Activated CD4-positive, alpha-beta T cell treated with anti-CD3 and anti-CD28 coated beads for 4 hours (primary cell): ENCODE results near the gene KRTDAP.

Experiments
- DNase-seq, 2 donors: peaks; one replicate each; pipeline ENCODE4 v3.0.0-alpha.2; 2020

KRTDAP gene

GRCh38 chr19:35449359-35450043 is 40.8 kb downstream of the KRTDAP start:
- no peak for DNase-seq

DNA sequence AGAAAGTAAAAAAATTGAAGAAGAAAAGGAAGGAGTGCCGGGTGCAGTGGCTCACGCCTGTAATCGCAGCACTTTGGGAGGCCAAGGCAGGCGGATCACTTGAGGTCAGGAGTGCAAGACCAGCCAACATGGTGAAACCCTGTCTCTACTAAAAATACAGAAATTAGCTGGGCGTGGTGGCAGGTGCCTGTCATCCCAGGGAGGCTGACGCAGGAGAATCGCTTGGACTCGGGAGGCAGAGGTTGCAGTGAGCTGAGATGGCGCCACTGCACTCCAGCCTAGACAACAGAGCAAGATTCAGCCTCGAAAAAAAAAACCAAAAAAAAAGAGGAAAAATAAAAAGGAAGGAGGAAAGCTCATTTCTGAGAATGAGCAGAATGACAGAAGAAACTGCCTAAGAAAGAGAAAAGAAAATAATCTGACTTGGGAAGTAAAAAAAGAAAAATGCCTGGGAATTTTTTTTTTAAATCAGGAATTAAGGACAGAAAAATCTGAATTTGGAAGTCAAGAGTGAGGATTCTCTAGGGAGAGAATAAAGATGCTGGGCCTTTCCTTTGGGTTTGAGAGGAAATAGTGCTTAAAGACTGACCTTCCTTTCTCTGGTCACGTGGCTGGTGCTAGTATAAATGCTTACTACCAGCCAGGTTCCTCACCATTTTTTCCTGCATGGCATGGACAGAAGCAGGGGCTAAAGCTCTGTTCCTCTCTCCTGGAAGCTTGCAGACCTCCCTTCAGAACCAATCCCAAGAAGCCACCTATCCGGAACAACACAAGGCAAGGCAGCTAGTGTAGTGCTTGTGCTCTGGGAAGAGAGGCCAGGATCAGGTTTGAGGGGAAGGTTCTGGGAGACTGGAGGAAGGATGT is 42.4 kb downstream of the KRTDAP start, which contains the start of gene FFAR2:
TSS of gene FFAR2 (plus strand) at position 652 of the 864 bp plus-strand sequence. CDS start 1,458 bp downstream, outside the sequence.
- DNase-seq: no peak

DNA sequence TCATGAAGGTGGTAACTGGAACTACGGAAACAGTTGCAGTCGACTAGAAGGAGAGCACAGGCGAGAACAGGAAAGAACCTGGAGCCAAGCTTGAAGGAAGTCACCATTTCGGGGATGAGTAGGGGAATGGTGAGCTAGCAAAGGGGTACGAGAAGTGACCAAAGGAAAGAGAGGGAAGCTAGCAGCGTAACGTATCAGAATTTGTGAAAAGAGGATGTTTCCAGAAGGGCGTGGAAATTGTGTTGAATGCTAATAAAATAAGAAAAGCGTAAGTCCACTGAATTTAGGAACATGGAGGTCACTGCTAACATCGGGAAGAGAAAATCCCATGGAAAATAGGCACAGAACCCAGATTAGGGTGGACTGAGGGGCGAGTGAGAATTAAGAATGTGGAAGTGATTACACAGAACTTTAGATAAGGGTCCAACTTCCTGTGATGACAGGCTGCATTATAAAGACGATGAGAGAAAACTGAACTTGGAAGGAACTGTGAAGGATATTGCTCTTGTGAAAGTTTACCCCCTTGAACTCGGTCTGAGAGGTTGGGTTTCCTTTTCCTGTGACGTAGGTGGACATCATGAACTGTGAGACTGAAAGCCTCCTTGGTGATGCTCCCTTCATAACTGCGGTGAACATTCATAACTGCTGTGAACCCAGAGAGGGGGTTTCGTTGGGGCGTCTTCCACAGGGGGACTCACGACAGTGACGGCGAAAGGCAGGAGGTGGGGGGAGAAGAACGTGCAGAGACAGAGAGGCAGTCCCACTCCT is 44.3 kb downstream of the KRTDAP start:
- peak in 1 of 2 donors; percentile 5 for DNase-seq

DNA sequence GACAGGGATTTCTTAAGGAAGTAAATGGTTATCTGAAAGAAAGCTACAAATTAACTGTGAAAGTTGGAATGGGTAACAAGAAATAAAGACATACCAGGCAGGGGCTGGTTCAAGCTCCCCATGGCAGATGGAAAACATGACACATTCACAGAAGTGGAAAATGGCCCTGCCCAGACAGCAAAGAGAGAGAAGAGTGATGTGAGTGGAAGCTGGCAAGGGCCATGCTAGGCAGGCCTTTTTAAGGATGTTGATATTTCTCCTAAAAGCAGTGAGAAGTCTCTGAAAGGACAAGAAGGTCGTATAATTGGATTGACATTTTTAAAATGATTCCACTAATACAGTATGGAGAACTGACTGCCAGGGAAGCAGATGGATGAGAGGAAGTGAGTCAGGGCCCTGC is 45.5 kb downstream of the KRTDAP start:
- DNase-seq: no peak

GRCh38 chr19:35442091-35442490 is 48.2 kb downstream of the KRTDAP start:
- no peak for DNase-seq

DNA sequence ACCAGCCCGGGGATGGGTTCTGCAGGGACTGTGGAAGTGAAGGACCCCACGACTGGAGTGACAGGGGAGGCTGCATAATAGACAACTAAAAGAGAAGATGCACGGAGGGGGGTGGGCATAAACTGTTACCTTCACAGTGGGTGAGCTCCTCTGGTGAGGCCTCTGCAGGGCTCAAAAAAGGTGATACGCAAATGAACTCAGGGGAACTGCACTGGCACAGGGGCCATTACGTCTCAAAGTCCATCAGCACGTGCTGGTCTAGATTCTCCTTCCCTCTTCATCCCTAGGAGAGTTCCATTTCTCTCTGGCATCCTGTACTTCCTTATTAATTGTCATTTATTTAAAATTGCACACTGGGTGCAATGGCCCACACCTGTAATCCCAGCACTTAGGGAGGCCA is 50.3 kb downstream of the KRTDAP start:
- DNase-seq: no peak

GRCh38 chr19:35438527-35438926 is 51.7 kb downstream of the KRTDAP start:
- no peak for DNase-seq

DNA sequence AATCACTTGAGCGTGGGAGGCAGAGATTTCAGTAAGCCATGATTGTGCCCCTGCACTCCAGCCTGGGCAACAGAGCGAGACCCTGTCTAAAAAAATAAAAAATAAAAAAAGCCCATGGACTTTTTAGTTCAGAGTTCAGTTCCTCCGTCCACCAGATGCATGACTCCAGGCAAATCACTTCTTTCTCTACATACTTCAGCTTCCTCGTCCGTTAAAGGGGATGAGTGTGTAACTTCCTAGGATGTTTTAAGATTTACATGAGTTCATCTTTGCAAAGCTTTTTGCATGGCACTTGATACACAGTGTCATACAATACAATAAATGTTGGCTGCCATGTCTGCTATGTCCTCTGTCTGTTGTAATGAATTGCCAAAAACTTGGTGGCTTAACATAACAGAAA is 52.2 kb downstream of the KRTDAP start:
- DNase-seq: no peak

- DNase-seq: no peak
Observed at GRCh38 chr19:35437406-35437951, 52.8 kb downstream of the KRTDAP start.
